GM18511 (cell line): ENCODE results near the gene MYBPC3.

Source experiments
- ATAC-seq: cut with Tn5 transposase; IDR thresholded peaks from one replicate; pipeline ENCODE4 v1.9.1; 2021; ENCODE audit warnings: mild to moderate bottlenecking, moderate library complexity; ENCODE audit not compliant: unreplicated experiment

MYBPC3 gene

GRCh38 chr11:47387944-47388696 is 35.6 kb upstream of the MYBPC3 start:
- no peak for ATAC-seq

- no peak for ATAC-seq
Measured at GRCh38 chr11:47384498-47384897, 32.0 kb upstream of the MYBPC3 start.

- ATAC-seq = no peak
Measured at GRCh38 chr11:47383071-47383470, 30.6 kb upstream of the MYBPC3 start.

- ATAC-seq = no peak
Measured at GRCh38 chr11:47380078-47380477, 27.6 kb upstream of the MYBPC3 start.

GRCh38 chr11:47379317-47379716 is 26.8 kb upstream of the MYBPC3 start:
- no peak for ATAC-seq

GRCh38 chr11:47378836-47379170 is 26.3 kb upstream of the MYBPC3 start:
- ATAC-seq = no peak

GRCh38 chr11:47378010-47378835 is 25.7 kb upstream of the MYBPC3 start, which contains the start of gene SPI1:
Gene SPI1, minus strand, starts transcription at chr11:47378547. Its CDS starts 194 bp downstream, at chr11:47378353.
- ATAC-seq = peak; percentile 86

- ATAC-seq = peak; percentile 32
Measured at GRCh38 chr11:47377571-47378009, 25.1 kb upstream of the MYBPC3 start.

GRCh38 chr11:47376525-47377371 is 24.2 kb upstream of the MYBPC3 start:
- peak; percentile 32 for ATAC-seq

- no peak for ATAC-seq
Measured at GRCh38 chr11:47376107-47376524, 23.6 kb upstream of the MYBPC3 start.

GRCh38 chr11:47375546-47376085 is 23.1 kb upstream of the MYBPC3 start:
- no peak for ATAC-seq

GRCh38 chr11:47375020-47375419 is 22.5 kb upstream of the MYBPC3 start:
- no peak for ATAC-seq

GRCh38 chr11:47374720-47375019 is 22.2 kb upstream of the MYBPC3 start:
- ATAC-seq = no peak

GRCh38 chr11:47373876-47374719 is 21.6 kb upstream of the MYBPC3 start:
- ATAC-seq = no peak

GRCh38 chr11:47372422-47372821 is 19.9 kb upstream of the MYBPC3 start:
- no peak for ATAC-seq

GRCh38 chr11:47369676-47370075 is 17.2 kb upstream of the MYBPC3 start:
- no peak for ATAC-seq

GRCh38 chr11:47366020-47366490 is 13.6 kb upstream of the MYBPC3 start:
- ATAC-seq = peak; percentile 54

- ATAC-seq = no peak
Measured at GRCh38 chr11:47361419-47361818, 8.9 kb upstream of the MYBPC3 start.

- no peak for ATAC-seq
Measured at GRCh38 chr11:47360341-47360740, 7.8 kb upstream of the MYBPC3 start.

GRCh38 chr11:47359586-47359985 is 7.1 kb upstream of the MYBPC3 start:
- no peak for ATAC-seq
